HG03442 (cell line): Measurements from ENCODE around the gene MAN1B1.

Experiments
- ATAC-seq: cut with Tn5 transposase; IDR thresholded peaks from one replicate; pipeline ENCODE4 v1.9.1; 2021; ENCODE audit warnings: mild to moderate bottlenecking, moderate library complexity; ENCODE audit not compliant: unreplicated experiment

The MAN1B1 gene

DNA sequence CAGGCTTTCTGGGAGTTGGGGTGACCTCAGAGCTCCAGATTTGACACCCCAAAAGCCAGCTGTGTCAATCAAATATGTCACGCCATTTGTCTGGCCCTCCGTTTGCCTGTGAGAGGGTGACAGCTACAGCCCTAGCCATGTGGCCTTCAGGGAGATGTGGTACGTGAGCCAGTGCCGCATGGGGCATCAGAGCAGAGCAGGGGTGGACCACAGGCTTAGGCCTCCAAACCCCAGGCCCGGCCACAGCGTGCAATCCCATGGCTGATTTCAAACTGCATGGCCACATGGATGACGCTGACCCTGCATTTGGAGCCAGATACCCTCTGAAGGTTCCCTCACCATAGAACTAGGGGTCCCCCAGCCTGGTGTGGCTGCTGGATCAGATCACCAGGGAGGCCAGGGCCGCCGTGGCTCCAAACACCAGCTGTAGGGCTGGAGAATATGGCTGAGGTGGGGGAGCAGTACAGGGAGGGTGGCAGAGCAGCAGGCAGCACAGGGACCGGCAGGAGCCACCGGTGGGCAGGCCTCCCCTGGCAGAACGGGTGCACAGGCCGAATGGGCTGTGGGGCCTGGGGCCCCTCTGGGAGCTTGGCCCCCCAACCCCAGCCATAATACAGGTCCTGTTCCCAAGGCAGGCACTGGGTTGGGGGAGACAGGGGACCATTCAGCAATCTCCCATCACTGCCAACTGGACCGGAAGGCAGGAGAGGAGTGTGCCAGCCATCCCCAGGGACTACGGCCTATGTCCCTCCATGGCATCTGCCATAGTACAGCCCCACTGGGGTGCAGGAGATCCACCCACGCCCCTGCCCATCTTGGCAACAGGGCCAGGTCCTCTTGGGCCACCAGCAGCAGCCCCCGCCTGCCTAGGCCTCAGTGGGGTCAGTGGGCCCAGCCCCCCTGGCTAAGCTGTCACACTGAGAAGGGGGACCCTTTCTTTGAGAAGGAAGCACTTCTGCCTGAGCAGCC lies 18.0 kb upstream of the MAN1B1 start:
- ATAC-seq = no peak

DNA sequence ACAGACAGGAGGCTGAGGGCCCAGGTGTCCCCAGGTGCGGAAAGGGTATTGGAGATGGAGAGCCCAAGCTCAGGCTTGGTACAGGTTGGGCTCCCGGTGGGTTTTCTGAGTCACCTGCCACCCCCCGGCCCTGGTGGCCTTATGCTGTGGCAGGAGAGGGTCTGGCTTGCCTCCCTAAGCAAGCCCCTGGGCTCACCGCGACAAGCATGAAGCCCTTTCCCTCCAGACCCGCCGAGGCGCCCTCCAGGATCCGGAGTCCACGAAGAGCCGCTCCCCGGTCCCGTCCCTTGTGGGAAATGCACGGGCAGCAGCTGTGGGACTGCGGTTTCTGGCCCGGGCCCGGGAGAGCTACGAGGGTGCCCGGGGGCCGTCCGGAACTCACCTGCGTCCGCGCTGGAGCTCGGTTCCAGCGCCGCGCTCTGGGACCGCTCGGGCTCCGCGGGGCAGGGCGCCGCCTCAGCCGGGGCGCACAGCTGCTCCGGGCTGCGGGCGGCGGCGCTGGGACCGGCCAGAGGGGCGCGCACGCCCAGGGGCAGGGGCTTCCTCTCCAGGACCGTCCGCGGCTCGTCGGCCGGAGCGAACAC lies 17.2 kb upstream of the MAN1B1 start:
- ATAC-seq = peak; percentile 9

DNA sequence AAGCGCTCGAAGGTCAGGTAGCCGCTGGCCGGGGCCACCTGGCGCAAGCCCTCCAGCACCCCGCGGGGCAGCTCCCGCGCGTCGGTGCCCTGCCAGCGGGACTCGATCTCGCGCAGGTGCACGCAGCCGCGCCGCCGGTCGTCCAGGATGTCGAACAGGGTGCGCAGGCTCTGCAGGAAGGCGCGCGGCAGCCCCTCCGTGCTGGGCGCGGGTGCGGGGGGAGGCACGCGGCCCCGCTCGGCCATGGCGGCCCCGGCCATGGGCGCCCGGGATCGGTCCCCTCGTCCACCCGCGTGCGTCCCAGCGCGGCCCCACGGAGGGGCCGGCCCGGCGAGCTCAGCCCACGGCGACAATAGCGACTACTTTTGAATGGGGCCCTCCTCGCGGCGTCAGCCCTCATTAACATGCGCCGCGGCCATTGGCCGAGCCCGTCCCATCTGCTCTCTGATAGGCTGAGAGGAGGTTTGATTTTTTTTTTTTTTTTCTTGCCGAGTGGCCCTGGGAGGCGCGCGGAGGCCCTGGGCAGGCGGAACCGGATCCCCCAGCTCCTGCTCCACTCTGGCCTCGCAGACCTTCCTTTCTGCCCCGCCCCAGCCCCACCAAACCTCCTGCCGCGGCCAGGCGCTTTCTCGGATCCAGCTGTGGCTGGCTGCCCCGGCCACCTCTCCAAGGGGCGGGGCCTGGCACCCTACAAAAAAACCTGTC lies 16.4 kb upstream of the MAN1B1 start, which contains the start of gene SAPCD2:
Gene SAPCD2, minus strand, starts transcription at position 357 of the 705 bp plus-strand sequence. Its CDS starts 97 bp downstream, at position 260.
- ATAC-seq = peak; percentile 64

DNA sequence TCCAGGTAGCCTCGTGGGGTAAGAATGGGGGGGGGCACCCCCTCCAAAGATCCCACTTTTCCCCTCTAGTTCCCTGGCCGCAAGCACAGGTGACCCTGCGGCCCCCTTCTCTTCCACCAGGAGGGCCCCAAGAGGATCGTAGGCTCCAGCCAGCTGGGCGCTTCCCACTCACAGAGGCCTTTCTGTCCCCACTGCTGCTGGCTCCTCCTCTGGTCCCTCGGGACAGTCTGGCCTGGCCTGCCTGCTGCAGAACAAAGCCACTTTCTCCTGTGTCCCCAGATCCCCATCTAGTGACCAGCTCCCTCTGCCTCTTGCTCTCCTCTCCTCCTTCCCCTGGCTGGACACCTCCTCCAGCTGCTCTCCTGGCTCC lies 15.9 kb upstream of the MAN1B1 start:
- no peak for ATAC-seq

DNA sequence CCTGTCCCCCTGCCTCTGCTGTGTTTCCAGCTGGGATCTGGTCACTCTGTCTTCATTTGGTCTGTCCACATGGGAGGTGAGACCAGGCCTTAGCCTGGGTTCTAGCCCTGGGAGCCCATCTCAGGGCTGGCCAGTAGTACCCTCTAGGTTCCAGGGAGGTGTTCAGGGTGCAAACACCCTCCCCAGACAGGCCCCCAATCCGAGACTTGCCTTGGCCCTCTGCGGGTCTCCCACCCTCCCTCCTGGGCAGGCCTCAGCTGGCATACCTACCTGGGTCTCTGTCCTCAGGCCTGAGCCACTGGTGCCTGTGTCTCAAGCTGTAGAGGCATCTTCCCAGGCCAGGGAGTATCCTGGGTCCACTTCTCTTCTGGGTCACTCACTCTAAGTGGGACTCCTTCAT lies 15.5 kb upstream of the MAN1B1 start:
- ATAC-seq = no peak

DNA sequence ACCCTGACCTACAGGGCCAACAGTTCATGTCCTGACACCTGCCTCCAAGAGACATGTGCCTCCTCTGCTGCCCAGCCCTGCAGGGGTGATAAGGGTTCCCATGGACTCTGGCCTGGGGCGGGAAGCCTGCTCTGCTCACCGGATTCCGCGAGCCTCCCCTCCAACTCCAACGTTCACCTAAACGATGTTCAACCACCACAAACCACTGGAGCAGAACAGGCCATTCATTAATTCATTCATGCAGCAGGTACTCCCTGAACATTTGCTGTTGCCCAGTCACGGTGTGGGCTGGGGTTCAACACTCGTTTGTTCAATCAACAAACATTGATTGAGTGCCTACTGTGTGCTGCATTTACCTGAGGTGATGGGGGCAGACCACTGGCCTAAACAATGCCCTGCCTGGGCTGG lies 12.8 kb upstream of the MAN1B1 start:
- no peak for ATAC-seq

DNA sequence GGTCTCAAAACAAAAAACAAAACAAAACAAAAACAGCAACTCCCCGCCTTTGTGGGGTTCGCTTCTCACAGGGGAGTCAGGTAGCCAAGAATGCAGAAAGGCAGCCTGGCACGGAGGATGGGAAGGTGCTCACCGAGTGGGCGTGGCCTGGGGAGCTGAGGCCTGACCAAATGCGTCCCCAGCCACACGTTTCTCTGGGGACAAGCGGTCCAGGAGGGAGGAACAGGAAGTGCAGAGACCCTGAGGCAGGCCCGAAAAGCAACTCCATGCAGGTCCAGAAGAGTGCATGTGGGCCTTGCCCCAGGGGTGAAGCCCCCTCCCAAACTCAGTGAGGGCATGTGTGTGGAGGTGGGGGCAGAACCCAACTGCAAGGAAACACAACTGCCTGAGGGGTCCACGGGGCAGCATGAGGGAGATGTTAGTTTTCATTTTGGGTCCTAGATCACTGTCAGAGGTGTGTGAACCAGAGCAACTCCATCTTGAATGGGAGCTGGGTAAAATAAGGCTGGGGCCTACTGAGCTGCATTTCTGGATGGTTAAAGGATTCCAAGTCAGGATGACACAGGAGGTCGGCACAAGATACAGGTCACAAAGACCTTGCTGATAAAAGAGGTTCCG lies 12.0 kb upstream of the MAN1B1 start:
- ATAC-seq = no peak

DNA sequence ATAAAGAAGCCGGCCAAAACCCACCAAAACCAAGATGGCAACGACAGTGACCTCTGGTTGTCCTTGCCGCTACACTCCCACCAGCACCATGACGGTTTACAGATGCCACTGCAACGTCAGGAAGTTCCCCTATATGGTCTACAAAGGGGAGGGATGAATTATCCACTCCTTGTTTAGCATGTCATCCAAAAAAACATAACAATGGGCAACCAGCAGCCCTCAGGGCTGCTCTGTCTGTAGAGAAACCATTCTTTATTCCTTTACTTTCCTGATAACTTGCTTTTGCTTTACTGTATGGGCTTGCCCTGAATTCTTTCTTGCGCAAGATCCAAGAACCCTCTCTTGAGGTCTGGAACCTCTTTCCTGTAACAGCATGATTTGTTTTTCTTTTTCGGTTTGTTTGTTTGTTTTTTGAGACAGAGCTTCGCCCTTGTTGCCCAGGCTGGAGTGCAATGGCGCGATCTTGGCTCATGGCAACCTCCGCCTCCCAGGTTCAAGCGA lies 11.5 kb upstream of the MAN1B1 start:
- ATAC-seq = no peak

DNA sequence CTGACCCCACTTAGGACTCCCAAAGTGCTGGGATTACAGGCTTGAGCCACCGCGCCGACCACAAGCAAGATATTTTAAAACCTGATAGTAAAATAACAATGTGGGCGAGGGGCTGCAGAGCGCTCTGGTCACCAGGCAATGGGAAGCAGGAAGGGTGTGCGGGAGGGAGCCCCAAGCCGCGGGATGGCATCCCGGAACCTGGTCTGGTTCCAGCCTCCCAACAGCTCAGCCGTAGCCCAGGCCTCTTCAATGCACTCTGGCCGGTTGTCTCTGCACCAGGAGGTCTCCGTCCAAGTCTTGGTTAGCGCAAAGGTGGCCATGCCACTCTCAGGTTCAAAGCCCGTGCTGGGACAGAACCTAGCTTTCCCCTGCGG lies 10.2 kb upstream of the MAN1B1 start:
- ATAC-seq = no peak

DNA sequence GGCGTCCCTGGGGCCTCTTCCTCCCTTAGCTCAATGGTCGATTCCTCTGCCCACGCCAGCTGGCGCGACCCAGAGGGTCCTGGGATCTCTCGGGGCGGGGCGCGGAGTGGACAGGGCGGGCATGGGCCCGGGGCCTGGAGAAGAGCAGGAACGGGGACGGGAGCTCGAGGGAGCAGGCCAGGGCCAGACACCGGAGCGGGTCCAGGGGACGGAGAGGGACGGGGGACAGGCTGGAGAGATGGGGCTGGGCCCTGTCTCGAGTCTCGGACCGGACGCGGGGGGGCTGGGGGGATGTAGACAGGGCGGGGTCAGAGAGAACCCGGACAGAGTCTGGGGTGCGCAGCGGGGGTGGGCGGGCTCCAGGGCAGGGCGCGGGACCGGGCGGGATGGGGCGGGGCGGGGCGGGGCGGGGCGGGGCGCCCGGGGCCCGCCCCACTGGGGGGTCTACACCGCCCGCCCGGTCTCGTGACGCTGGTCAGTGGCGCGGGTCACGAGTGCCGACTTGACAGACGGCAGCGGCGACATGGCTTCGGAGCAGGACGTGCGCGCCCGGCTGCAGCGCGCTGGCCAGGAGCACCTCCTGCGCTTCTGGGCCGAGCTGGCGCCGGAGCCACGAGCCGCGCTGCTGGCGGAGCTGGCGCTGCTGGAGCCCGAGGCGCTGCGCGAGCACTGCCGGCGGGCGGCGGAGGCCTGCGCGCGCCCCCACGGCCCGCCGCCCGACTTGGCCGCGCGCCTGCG lies 9.6 kb upstream of the MAN1B1 start, which contains the start of gene UAP1L1:
Gene UAP1L1, plus strand, starts transcription at position 508 of the 738 bp plus-strand sequence. Its CDS starts 16 bp downstream, at position 524.
- ATAC-seq = peak; percentile 62

DNA sequence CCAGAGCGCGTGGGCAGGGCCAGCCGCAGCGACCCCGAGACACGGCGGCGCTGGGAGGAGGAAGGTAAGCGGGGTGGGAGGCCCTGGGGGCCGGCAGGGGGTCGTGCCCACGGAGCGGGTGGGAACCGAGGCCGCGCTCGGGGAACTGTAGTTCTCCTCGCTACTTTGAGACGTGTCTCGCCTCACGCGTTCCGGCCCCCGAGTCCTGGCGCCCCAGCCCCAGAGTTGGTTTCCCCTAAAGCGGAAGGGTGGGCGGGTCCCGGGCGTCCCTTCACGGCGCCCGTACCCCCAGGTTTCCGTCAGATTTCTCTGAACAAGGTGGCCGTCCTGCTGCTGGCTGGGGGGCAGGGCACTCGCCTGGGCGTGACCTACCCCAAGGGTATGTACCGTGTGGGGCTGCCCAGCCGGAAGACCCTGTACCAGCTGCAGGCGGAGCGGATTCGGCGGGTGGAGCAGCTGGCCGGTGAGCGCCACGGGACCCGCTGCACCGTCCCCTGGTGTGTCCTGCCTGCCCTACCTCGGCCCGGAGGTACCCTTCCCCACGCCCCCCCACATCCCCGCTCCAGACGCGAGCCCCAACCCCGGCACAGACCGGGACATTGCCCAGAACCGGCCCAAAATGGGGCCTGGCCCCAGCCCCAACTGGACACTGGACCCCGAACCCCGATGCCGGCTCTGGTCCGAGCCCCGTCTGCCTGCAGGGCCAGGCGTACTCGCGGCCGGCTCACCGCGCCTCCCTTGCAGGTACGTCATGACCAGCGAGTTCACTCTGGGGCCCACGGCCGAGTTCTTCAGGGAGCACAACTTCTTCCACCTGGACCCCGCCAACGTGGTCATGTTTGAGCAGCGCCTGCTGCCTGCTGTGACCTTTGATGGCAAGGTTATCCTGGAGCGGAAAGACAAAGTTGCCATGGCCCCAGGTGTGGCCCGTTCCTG lies 8.8 kb upstream of the MAN1B1 start:
- ATAC-seq = peak; percentile 12

DNA sequence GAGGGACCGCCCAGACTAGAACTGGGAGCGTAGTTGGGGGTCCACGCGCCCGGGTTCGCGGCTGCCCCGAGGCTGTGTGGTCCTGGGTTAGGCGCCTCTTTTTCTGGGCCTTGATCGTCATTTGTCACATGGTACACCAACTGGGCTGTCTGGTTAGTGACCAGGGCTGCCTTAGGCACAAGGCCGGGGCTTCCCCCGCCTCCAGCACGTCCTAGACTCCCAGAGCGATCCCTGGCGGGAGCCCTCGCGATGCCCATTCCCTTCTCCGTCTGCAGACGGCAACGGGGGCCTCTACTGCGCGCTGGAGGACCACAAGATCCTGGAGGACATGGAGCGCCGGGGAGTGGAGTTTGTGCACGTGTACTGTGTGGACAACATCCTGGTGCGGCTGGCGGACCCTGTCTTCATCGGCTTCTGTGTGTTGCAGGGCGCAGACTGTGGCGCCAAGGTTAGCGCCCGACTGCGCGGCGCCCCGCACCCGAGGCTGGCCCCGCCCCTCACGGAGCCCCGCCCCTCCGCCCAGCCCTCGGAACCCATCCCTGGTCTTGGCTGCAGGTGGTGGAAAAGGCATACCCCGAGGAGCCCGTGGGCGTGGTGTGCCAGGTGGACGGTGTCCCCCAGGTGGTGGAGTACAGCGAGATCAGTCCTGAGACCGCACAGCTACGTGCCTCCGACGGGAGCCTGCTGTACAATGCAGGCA lies 7.9 kb upstream of the MAN1B1 start:
- no peak for ATAC-seq

DNA sequence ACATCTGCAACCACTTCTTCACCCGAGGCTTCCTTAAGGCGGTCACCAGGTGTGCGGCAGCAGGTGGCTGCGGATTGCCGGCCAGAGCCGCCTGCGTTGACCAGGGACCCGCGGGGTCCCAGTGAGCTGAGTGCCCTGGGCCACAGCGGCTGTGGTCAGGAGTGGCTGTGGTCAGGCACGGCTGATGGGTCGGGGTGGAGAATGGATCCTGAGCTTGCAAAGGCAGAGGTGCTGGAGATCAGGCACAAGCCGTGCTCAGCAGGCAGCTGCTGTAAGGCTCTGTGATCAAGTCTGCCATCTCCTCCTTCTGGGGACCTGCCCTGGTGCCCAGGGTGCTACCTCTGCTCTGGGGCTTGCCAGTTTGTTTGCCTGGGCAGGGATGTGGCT lies 7.4 kb upstream of the MAN1B1 start:
- ATAC-seq = no peak

DNA sequence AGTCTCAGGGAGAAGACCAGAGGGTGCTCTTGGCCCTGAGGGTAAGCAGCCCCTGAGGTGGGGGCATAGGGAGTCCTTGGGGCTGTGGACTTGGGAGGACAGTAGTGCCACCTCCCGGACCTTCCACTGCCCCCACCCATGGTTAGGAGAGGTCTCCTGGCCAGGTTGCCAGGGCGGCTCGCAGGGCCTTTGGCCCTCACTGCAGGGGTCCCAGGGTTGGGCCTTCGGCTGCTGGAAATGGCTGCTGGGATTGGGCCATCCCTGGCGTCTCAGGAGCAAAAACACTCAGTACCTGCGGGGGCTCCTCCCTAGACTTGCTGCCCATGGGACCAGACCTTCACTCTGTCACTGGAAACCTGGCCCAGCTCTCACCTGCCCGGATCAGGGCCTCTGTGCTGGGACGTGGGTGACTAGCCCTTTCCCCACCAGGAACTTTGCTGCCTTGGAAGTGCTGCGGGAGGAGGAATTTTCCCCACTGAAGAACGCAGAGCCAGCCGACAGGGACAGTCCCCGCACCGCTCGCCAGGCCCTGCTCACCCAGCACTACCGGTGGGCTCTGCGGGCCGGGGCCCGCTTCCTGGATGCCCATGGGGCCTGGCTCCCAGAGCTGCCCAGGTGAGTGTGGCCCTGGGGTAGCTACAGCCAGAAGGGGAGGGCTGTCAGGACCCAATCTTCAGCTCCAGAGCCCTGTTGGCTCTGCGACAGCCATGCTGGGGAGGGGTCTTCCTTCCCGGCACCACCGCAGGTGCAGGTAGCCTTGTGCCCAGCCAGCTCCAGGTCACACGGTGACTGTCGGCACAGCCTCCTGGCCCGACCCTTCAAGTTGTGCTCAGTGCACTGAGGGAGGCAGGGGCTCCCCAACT lies 6.3 kb upstream of the MAN1B1 start:
- ATAC-seq = no peak

DNA sequence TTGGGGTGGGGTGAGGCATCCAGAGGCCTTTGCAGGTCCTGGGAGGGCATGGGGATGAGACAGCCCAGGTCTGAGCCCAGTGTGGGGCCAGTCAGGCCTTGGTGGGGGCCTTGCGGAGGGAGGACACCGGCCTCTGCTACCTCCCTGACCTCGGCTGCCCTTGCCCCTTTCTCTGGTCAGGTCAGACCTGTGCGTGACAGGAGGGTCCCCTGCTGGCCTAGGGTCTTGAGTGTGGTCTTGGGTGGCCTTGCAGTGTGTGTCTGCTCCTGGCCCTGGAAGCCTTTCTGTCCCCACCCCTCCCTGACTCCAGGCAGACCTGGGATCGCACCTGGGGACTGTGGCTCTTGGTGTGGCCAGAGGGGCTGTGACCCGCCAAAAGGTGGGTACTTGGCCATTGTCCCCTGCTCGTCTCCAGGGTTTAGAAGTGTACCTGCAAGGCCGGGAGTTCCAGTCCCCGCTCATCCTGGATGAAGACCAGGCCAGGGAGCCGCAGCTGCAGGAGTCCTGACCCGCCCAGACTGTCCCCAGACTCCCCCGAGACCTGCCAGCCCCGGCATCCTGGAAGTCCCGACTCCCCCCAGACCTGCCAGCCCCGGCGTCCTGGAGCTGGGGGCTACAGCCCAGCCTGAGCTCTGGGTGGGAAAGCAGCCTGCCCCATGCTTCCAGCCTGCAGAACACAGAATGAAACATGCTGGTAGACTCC lies 4.4 kb upstream of the MAN1B1 start:
- no peak for ATAC-seq

DNA sequence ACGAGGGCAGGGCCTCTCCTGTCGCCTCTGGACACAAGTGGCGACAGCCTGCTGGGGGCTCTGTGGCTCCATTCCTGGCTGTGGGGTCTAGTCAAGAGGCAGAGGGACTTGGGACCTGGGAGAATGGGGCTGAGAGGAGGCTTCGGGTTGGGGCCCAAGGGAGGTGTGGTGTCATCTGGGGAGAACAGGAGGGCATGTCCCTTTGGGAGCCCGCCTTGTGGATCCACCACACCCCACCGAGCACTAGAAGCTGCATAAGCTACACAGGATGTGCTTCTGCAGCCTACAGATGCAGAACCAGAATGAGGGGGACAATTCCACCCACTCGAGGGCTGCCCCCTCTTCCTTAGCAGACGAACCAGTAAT lies 3.9 kb upstream of the MAN1B1 start:
- ATAC-seq = no peak

DNA sequence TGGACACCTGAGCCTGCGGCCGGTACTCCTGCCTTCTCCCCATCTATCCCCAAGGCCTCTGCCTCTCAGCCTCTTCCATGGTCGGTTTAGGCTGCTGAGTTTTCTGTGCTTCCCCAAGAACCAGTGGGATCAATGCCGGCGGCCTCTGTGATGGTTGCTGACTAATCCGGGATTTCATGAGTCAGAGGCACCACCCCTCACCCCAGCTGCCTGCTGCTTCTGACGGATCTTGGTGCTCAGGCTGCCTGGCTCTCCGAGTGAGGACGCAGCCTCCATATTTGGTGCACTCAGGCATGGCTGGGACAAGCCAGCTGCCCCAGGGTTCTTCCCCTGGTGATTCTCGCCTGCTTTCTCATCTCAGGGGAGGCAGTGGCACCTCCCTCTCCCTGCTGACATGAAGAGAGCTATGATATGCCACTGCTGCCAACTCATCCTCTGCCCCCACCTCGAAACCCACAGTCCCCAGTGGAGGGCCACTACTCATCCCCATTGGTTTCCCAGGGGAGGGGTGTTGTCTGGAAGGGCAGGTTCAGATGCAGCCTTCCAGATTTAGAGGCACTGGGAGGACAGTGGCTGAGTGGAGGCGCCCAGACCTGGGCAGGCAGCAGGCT lies 3.3 kb upstream of the MAN1B1 start:
- no peak for ATAC-seq
